ENCODE data around the gene TYW5. TPM values are rescaled to one million over a fixed set of nuclear protein-coding genes. Genes with fewer than 3 reads are reported as not detected.

Gene TYW5
- total RNA-seq, 2 experiments from 2014 or later = 9.9 to 11.2 TPM

DNA sequence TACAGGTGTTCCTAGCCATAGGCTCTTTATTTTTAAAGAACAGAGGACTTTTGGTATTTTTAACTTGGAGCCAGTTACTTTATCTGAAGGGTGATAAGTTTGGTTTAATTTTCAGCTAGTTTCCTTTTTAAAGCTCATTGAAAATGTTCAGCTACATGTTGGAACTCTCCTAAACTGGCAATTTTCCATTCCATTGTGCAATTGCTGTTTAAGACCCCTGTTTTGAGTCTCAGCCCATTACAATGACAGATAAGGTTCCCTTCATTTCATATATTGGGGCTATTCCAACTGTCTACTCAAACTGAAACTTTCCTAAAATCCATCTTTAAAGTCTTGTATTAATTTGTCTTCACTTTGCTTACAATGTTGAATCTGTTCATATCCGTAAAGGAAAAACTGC, 11.7 kb upstream of the TYW5 start:
- H3K4me1 Mint-ChIP-seq = peaks cover 7% of the 10 kb centered on the region
- H3K9me3 Mint-ChIP-seq = no peaks in the 10 kb centered on the region
- ChIA-PET CTCF (interaction anchor here (1.1 to 1.8 kb wide), 3 partner anchors 8 to 18 kb away, joined by 3 to 5 read pairs (median 3); no protein-coding TSS in a partner anchor), POLR2A (no interaction called here)
- no peak overlapping the region for H3K4me3 Mint-ChIP-seq
- peaks cover 49% of the 10 kb centered on the region for H3K36me3 Mint-ChIP-seq (ENCODE audit: low read depth)
- no peak for DNase-seq
- H3K27ac Mint-ChIP-seq = no peak overlapping the region
- no peaks in the 10 kb centered on the region for H3K27me3 Mint-ChIP-seq

DNA sequence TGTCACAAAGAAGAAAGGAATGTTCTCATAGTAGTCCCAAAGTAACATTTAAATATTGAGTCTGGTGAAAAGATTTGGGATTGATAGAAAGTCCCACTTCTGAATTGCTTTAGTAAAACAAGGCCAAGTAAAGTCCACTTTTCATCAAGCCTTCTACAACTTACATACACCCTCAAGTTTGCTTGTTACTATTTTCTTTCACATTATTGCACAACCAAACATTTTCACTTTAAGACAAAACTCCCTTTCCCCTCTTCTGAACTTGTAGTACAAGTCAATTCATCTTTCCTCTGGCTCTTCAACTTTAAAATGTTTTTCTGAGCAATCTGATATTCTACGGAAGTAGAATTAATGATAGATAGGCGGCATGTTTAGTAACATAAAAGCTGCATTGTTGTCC, 11.1 kb upstream of the TYW5 start:
- Mint-ChIP-seq H3K27me3 (no peaks in the 10 kb centered on the region), H3K9me3 (no peaks in the 10 kb centered on the region), H3K4me1 (peaks cover 11% of the 10 kb centered on the region), H3K36me3 (ENCODE audit: low read depth) (peaks cover 54% of the 10 kb centered on the region), H3K27ac (no peak overlapping the region), H3K4me3 (no peak overlapping the region)
- ChIA-PET CTCF (interaction anchor here (1.1 to 1.8 kb wide), 2 partner anchors 8 to 18 kb away, joined by 3 read pairs; no protein-coding TSS in a partner anchor), POLR2A (interaction anchor here (1.0 kb wide), 1 partner anchor 26 kb away, joined by 3 read pairs; no protein-coding TSS in a partner anchor)
- DNase-seq = no peak

DNA sequence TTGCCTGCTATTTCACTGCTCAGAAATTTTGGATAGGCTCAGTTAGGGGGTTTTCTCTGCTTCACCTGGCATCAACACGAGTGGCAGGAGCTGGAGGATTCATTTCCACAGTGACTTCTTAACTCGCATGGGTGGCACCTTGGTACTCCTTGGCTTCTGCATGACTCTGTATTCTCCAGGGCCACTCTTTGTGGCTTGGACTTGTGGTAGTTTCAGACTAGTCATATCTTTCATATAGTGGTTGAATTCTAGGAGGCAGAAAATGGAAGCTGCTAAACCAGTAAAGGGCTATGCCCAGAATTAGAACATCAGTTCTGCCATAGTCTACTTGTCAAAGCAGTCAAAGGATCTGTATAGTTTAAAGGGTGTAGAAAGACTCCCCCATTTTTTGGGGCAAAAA, 6.9 kb upstream of the TYW5 start:
- Mint-ChIP-seq H3K27ac (peak overlapping the region; percentile 8), H3K36me3 (ENCODE audit: low read depth) (peaks cover 69% of the 10 kb centered on the region), H3K27me3 (no peaks in the 10 kb centered on the region), H3K9me3 (no peaks in the 10 kb centered on the region), H3K4me3 (no peak overlapping the region), H3K4me1 (peaks cover 27% of the 10 kb centered on the region)
- no peak for DNase-seq
- POLR2A ChIA-PET = interaction anchor here (0.9 kb wide), 1 partner anchor 51 kb away, joined by 3 read pairs; the partner anchor contains the start of gene C2orf69
- CTCF ChIA-PET = no interaction called here

DNA sequence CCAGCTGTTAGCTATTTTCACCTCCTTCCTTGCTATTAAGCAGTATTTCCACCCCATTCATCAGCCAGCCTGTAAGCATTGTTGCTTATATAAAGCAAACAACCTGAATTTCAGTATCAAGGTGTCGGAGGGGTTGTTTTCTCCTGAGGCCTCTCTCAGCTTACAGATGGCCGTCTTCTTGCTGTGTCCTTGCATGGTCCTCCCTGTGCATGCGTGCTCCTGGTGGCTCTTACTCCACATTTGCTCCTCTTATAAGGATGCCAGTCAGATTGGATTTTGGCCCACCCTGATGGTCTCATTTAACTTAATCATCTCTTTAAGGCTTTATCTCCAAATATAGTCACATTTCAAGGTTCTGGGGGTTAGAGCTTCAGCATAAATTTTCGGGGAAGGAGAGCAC, 2.7 kb upstream of the TYW5 start:
- DNase-seq = no peak
- peaks cover 56% of the 10 kb centered on the region for H3K4me1 Mint-ChIP-seq
- no peaks in the 10 kb centered on the region for H3K27me3 Mint-ChIP-seq
- no peak overlapping the region for H3K4me3 Mint-ChIP-seq
- ChIA-PET POLR2A (no interaction called here), CTCF (no interaction called here)
- H3K9me3 Mint-ChIP-seq = no peaks in the 10 kb centered on the region
- no peak overlapping the region for H3K27ac Mint-ChIP-seq
- peaks cover 44% of the 10 kb centered on the region for H3K36me3 Mint-ChIP-seq (ENCODE audit: low read depth)

DNA sequence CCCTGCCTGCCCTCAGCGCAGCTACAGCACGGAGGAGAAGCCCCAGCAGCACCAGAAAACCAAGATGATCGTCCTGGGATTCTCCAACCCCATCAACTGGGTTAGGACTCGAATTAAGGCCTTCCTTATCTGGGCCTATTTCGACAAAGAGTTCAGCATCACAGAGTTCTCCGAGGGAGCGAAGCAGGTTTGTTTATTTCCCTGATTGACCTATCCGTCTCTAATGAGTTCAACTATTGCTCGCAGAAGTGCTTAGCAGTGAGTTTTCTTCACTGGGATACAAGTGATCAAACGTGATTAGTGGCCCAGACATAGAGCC, 730 bp upstream of the TYW5 start:
- no peaks in the 10 kb centered on the region for H3K27me3 Mint-ChIP-seq
- H3K4me3 Mint-ChIP-seq = peak overlapping the region; percentile 98
- H3K36me3 Mint-ChIP-seq (ENCODE audit: low read depth) = peaks cover 36% of the 10 kb centered on the region
- POLR2A ChIA-PET = interaction anchor here (0.6 to 1.7 kb wide), 2 partner anchors 9 to 44 kb away, joined by 3 to 4 read pairs; no protein-coding TSS in a partner anchor
- CTCF ChIA-PET = interaction anchor here (0.5 kb wide), 1 partner anchor 470 kb away, joined by 3 read pairs; no protein-coding TSS in a partner anchor
- H3K9me3 Mint-ChIP-seq = no peaks in the 10 kb centered on the region
- peaks cover 60% of the 10 kb centered on the region for H3K4me1 Mint-ChIP-seq
- peak overlapping the region; percentile 92 for H3K27ac Mint-ChIP-seq
- DNase-seq = no peak

DNA sequence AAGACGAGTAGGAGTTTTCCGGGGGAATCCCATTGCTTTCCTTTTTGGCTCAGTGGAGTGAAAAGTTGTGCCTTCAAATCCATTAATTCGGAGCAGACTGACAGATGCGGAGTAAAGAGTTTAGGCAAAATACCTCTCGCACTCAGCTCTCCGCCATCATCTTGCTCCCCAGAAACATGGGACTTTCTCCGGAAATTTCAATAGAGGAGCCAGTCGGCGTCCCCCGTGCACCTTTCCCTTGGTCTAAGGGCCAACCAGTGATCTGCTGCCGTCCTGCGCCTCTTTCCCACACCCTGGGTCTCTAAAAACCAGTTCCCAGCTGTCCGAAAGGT, 318 bp downstream of the TYW5 start:
- H3K9me3 Mint-ChIP-seq = no peaks in the 10 kb centered on the region
- H3K36me3 Mint-ChIP-seq (ENCODE audit: low read depth) = peaks cover 34% of the 10 kb centered on the region

DNA sequence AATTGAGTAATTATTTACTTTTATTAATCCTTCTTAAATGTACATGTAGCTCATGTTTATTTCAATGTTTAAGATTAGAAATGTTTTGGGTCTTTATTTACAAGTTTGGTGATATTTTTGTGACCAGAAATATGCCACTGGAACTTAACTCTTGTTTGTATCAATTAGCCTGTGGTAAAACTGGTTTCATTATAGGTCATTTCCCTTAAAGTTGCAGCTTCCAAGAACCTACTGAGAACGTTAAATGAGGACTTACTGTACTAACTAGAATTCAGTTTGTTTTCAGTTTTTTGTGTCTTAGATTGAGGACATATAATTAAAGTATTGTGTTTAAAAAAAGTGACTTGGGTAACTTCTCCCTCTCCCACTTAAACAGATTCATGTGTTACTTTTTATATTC, 4.3 kb downstream of the TYW5 start:
- POLR2A ChIA-PET = interaction anchor here (0.6 to 2.0 kb wide), 4 partner anchors 11 to 40 kb away, joined by 3 to 4 read pairs (median 3); no protein-coding TSS in a partner anchor
- H3K27ac Mint-ChIP-seq = peak overlapping the region; percentile 74
- peak overlapping the region; percentile 39 for H3K4me3 Mint-ChIP-seq

More for the DNA sequence above, 318 bp downstream of the TYW5 start:
- peak overlapping the region; percentile 98 for H3K4me3 Mint-ChIP-seq
- ChIA-PET CTCF (no interaction called here), POLR2A (interaction anchor here (0.7 to 1.7 kb wide), 7 partner anchors 14 to 909 kb away, joined by 3 to 5 read pairs (median 3); partner anchors contain the start of genes C2orf69 and SGO2)
- H3K27me3 Mint-ChIP-seq = no peaks in the 10 kb centered on the region
- H3K4me1 Mint-ChIP-seq = peaks cover 69% of the 10 kb centered on the region
- peak overlapping the region; percentile 92 for H3K27ac Mint-ChIP-seq
- no peak for DNase-seq

DNA sequence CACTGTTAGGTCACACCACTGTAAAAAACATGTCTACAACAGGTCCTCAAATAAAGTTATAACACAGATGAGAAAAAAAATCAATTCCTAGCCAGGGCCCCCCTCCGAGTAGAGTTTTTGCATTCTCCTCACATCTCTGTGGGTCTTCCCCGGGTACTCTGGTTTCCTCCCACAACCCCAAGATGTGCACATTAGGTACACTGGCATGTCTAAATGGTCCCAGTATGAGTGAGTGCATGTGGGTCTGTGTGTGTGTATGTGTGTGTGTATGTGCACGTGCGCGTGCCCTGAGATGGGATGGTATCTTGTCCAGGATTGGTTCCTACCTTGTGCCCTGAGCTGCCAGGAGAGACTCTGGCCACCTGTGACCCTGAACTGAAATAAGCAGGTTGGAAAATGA, 4.9 kb downstream of the TYW5 start:
- ChIA-PET CTCF (interaction anchor here (0.9 kb wide), 1 partner anchor 9 kb away, joined by 3 read pairs; no protein-coding TSS in a partner anchor), POLR2A (interaction anchor here (0.8 to 2.0 kb wide), 3 partner anchors 10 to 40 kb away, joined by 3 to 4 read pairs (median 3); no protein-coding TSS in a partner anchor)
- H3K27ac Mint-ChIP-seq = peak overlapping the region; percentile 77
- peaks cover 65% of the 10 kb centered on the region for H3K4me1 Mint-ChIP-seq
- DNase-seq = peak; percentile 28
- no peaks in the 10 kb centered on the region for H3K9me3 Mint-ChIP-seq
- H3K4me3 Mint-ChIP-seq = peak overlapping the region; percentile 42
- peaks cover 40% of the 10 kb centered on the region for H3K36me3 Mint-ChIP-seq (ENCODE audit: low read depth)
- H3K27me3 Mint-ChIP-seq = no peaks in the 10 kb centered on the region

More for the DNA sequence above, 4.3 kb downstream of the TYW5 start:
- Mint-ChIP-seq H3K27me3 (no peaks in the 10 kb centered on the region), H3K4me1 (peaks cover 63% of the 10 kb centered on the region), H3K9me3 (no peaks in the 10 kb centered on the region), H3K36me3 (ENCODE audit: low read depth) (peaks cover 39% of the 10 kb centered on the region)
- no peak for DNase-seq
- CTCF ChIA-PET = interaction anchor here (0.9 kb wide), 1 partner anchor 10 kb away, joined by 3 read pairs; no protein-coding TSS in a partner anchor

DNA sequence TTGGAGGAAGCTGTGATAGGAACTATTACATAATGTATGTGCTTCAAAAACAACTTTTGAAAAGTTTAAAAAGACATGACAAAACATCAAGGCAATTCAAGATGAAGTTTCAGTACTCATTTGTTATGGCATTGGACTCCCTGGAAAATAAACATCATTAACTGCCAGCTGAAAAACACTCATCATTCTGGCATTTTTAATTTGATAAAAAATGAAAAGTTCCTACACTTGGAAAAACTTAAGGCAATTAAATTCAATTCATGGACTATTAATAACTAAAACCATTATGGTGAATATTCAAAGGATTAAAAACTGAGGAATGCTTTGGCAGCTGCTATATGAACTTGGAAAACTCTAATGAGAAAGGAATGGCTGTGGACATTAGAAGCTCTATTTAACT, 8.5 kb downstream of the TYW5 start:
- Mint-ChIP-seq H3K4me3 (no peak overlapping the region), H3K27me3 (no peaks in the 10 kb centered on the region), H3K36me3 (ENCODE audit: low read depth) (peaks cover 51% of the 10 kb centered on the region), H3K4me1 (peaks cover 44% of the 10 kb centered on the region), H3K27ac (no peak overlapping the region), H3K9me3 (no peaks in the 10 kb centered on the region)
- ChIA-PET POLR2A (interaction anchor here (0.6 to 1.2 kb wide), 2 partner anchors 39 to 1307 kb away, joined by 3 read pairs; no protein-coding TSS in a partner anchor), CTCF (no interaction called here)
- no peak for DNase-seq

DNA sequence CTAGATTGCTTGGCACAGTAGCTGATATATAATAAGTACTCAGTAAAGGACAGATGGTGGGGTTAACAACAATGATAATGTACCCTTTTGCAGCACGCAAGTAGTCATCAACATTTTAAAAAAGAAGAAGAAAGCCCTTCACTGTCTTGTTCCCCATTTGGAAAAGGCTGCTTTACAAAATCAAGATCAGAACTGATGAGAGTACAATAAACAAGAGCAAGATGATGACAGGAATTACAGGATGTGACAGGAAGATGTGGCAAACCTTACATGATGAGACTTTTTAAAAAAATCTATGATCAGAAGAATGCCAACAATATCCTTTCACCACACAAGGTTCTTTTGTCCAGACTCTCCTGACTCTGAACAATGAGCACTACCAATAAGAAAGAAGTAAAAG, 9.1 kb downstream of the TYW5 start:
- POLR2A ChIA-PET = interaction anchor here (1.2 kb wide), 1 partner anchor 38 kb away, joined by 3 read pairs; no protein-coding TSS in a partner anchor
- no peak for DNase-seq
- no peak overlapping the region for H3K4me3 Mint-ChIP-seq
- H3K27me3 Mint-ChIP-seq = no peaks in the 10 kb centered on the region
- no peaks in the 10 kb centered on the region for H3K9me3 Mint-ChIP-seq
- CTCF ChIA-PET = interaction anchor here (1.8 kb wide), 1 partner anchor 757 kb away, joined by 4 read pairs; no protein-coding TSS in a partner anchor
- H3K4me1 Mint-ChIP-seq = peaks cover 41% of the 10 kb centered on the region
- H3K27ac Mint-ChIP-seq = no peak overlapping the region
- H3K36me3 Mint-ChIP-seq (ENCODE audit: low read depth) = peaks cover 51% of the 10 kb centered on the region

DNA sequence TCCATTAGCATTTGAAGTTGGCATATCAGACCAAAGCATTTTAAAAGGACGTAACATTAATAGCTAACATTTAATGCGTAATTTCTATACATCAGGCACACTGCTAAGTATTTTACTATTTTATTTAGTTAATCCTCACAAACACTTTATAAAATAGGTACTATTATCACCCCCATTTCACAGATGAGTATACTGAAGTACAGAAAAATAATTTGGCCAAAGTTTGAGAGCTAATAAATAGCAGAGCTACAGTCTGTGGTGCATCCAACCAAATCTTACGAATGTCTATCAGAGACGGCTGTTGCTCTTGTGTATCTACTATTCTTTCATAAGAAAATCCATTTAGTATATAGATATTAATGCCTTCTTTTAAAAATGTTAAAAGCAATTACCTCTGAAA, 11.9 kb downstream of the TYW5 start:
- no peaks in the 10 kb centered on the region for H3K27me3 Mint-ChIP-seq
- H3K4me3 Mint-ChIP-seq = no peak overlapping the region
- no peak for DNase-seq
- ChIA-PET POLR2A (no interaction called here), CTCF (interaction anchor here (0.9 kb wide), 1 partner anchor 31 kb away, joined by 3 read pairs; no protein-coding TSS in a partner anchor)
- H3K27ac Mint-ChIP-seq = no peak overlapping the region
- peaks cover 45% of the 10 kb centered on the region for H3K36me3 Mint-ChIP-seq (ENCODE audit: low read depth)
- no peaks in the 10 kb centered on the region for H3K9me3 Mint-ChIP-seq
- H3K4me1 Mint-ChIP-seq = peaks cover 30% of the 10 kb centered on the region

DNA sequence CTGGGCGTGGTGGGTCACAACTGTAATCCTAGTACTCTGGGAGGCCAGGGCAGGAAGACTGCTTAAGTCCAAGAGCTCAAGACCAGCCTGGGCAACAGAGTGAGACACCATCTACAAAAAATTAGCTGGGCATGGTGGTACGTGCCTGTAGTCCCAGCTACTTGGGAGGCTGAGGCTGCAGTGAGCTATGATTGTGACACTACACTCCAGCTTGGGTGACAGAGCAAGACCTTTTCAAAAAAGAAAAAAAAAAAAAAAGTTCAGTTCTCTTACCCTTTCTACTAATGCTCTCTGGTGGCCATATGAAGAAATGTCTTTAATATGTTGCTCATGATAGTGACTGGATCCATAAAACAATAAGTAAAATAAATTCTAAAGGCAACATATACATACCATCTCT, 14.9 kb downstream of the TYW5 start:
- ChIA-PET POLR2A (interaction anchor here (0.7 to 1.2 kb wide), 3 partner anchors 10 to 26 kb away, joined by 3 to 4 read pairs (median 3); no protein-coding TSS in a partner anchor), CTCF (interaction anchor here (0.7 to 2.1 kb wide), 8 partner anchors 9 to 236 kb away, joined by 3 to 8 read pairs (median 3); partner anchors contain the start of gene C2orf69)
- no peaks in the 10 kb centered on the region for H3K27me3 Mint-ChIP-seq
- H3K27ac Mint-ChIP-seq = no peak overlapping the region
- H3K4me1 Mint-ChIP-seq = peaks cover 15% of the 10 kb centered on the region
- no peak overlapping the region for H3K4me3 Mint-ChIP-seq
- no peak for DNase-seq
- H3K36me3 Mint-ChIP-seq (ENCODE audit: low read depth) = peaks cover 41% of the 10 kb centered on the region
- no peaks in the 10 kb centered on the region for H3K9me3 Mint-ChIP-seq

DNA sequence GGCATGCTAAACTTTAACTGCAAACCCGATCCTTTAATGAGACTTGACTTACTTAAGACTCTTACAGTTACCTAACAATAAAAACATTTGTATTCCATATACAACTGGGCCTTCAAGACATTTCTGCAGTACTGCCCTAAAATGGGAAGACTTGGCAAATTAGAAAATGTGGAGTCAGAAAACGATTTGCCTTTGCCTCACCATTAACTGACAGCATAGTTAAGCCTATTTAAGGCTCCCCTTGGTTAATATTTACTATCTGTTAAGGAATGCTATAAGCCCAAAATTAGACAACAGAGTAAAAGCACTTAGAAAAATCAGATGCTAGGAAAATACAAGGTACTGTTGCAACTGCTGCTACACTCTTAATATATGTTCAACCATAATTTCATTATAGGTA, 18.7 kb downstream of the TYW5 start:
- Mint-ChIP-seq H3K27ac (no peak overlapping the region), H3K9me3 (no peaks in the 10 kb centered on the region), H3K27me3 (no peaks in the 10 kb centered on the region), H3K4me3 (no peak overlapping the region), H3K36me3 (ENCODE audit: low read depth) (peaks cover 37% of the 10 kb centered on the region), H3K4me1 (peaks cover 12% of the 10 kb centered on the region)
- no peak for DNase-seq
- ChIA-PET CTCF (no interaction called here), POLR2A (no interaction called here)

DNA sequence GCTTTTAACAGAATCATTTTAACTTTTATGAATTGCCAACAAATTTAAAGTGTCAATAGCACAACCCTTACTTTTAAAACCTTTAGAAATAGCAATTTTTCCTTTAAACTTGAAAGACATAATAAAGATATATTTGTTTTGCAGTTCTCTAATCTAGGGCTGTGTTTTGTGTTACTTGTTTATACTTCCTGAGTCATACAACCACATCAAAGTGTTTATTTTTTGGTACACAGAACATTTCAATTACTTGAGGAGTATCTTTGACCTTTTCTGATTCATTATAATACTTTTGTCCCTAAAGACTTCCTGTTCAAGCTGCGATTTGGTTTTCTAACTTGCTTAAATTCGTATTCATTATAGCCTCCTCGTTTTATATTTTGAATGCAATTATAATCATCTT, 21.8 kb downstream of the TYW5 start:
- CTCF ChIA-PET = no interaction called here
- H3K9me3 Mint-ChIP-seq = no peaks in the 10 kb centered on the region
- peaks cover 8% of the 10 kb centered on the region for H3K4me1 Mint-ChIP-seq
- H3K4me3 Mint-ChIP-seq = no peak overlapping the region
- POLR2A ChIA-PET = interaction anchor here (1.3 kb wide), 1 partner anchor 21 kb away, joined by 3 read pairs; no protein-coding TSS in a partner anchor
- no peak overlapping the region for H3K27ac Mint-ChIP-seq
- H3K27me3 Mint-ChIP-seq = no peaks in the 10 kb centered on the region
- no peak for DNase-seq
- peaks cover 47% of the 10 kb centered on the region for H3K36me3 Mint-ChIP-seq (ENCODE audit: low read depth)
